GM18907 (cell line): ENCODE measurements around the gene POC1B.

Source experiments
- ATAC-seq: cut with Tn5 transposase; IDR thresholded peaks from one replicate; pipeline ENCODE4 v1.9.1; 2021; ENCODE audit warnings: mild to moderate bottlenecking, moderate library complexity; ENCODE audit not compliant: unreplicated experiment

POC1B gene

GRCh38 chr12:89497467-89497866 is 28.4 kb downstream of the POC1B start:
- no peak for ATAC-seq

- no peak for ATAC-seq
These were observed 28.8 kb downstream of the POC1B start for GRCh38 chr12:89497005-89497404.

GRCh38 chr12:89494411-89495231 is 31.2 kb downstream of the POC1B start:
- ATAC-seq = peak; percentile 54

- ATAC-seq = no peak
These were observed 32.1 kb downstream of the POC1B start for GRCh38 chr12:89493670-89494302.

- ATAC-seq = no peak
These were observed 33.0 kb downstream of the POC1B start for GRCh38 chr12:89492883-89493282.

- ATAC-seq = no peak
These were observed 34.9 kb downstream of the POC1B start for GRCh38 chr12:89490922-89491321.

- ATAC-seq = no peak
These were observed 39.6 kb downstream of the POC1B start for GRCh38 chr12:89486264-89486663.

GRCh38 chr12:89484470-89484869 is 41.4 kb downstream of the POC1B start:
- no peak for ATAC-seq

GRCh38 chr12:89481213-89481914 is 44.5 kb downstream of the POC1B start:
- ATAC-seq = no peak

- ATAC-seq = no peak
These were observed 45.9 kb downstream of the POC1B start for GRCh38 chr12:89479982-89480381.

GRCh38 chr12:89477633-89478279 is 48.1 kb downstream of the POC1B start:
- ATAC-seq = no peak

GRCh38 chr12:89476904-89477595 is 48.8 kb downstream of the POC1B start:
- no peak for ATAC-seq

GRCh38 chr12:89476232-89476631 is 49.6 kb downstream of the POC1B start:
- ATAC-seq = no peak

GRCh38 chr12:89475203-89475990 is 50.5 kb downstream of the POC1B start:
- ATAC-seq = no peak

GRCh38 chr12:89474615-89475014 is 51.2 kb downstream of the POC1B start:
- no peak for ATAC-seq

GRCh38 chr12:89472508-89472907 is 53.3 kb downstream of the POC1B start:
- ATAC-seq = no peak

GRCh38 chr12:89470741-89471509 is 54.9 kb downstream of the POC1B start:
- peak; percentile 56 for ATAC-seq

GRCh38 chr12:89469361-89469760 is 56.5 kb downstream of the POC1B start:
- peak; percentile 62 for ATAC-seq

- peak; percentile 80 for ATAC-seq
These were observed 57.1 kb downstream of the POC1B start for GRCh38 chr12:89468648-89469326.
